ENCODE measurements around the gene ITGA8.

ITGA8 gene

DNA sequence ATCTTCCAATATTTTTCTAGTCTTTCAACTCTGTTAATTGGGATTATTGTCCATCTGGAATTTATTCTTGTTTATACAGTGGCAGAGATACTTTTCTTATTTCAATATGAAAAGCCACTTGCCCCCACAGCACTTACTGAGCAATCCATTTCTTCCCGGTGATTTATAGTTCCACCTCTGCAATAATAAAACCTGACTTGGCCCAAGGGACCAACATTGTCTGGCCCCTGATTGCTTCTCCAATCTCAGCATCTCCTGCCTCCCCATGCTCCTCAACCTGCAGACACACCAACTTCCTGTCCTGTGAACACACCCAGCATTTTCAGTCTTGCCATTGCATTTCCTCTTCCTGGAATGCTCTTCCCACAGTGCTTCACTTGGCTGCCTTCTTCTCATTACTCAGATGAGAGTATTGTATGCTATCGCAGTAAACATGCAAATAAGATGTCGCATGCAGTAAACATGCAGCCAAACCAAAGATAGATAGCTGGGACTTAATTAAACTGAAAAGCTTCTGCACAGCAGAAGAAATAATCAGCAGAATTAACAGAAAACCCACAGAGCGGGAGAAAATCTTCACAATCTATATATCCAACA, 19.5 kb downstream of the ITGA8 start:
- no peak for DNase-seq

DNA sequence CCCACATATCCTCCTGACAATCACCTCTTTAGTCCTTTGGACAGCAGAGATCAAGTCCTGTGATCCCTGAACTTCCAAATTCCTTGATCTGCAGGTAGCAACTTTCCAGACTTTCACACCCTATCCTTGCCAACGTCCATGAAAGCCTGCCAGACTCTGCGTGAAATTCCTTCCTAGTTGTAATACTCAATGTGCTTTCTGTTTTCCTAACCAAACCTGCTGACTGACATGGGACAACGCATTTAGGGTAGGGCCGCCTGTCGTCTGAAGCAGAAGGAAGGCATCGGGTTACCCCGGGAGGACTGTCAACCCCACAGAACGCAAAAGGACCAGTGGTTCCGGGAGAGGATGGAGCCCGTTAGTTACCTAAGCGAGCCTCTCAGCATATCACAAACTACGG, 23.9 kb downstream of the ITGA8 start:
- no peaks in the 10 kb centered on the region for H3K9me3 ChIP-seq (ENCODE audit: control insufficient read depth, low read length)
- no peak overlapping the region for H3K27ac ChIP-seq (ENCODE audit: insufficient read depth, low read length, poor library complexity, severe bottlenecking)
- H3K27me3 ChIP-seq (replicated peaks; ENCODE audit: control insufficient read depth, insufficient read depth, low read length, poor library complexity, severe bottlenecking) = no peaks in the 10 kb centered on the region
- no peaks in the 10 kb centered on the region for H3K36me3 ChIP-seq (ENCODE audit: control insufficient read depth, insufficient read depth, low read length)
- no peak overlapping the region for H3K4me3 ChIP-seq (ENCODE audit: insufficient read depth, low read depth, low read length, poor library complexity, severe bottlenecking)
- DNase-seq = no peak
- H3K4me1 ChIP-seq (ENCODE audit: control insufficient read depth, insufficient read depth, low read length, poor library complexity, severe bottlenecking) = no peaks in the 10 kb centered on the region

More for the DNA sequence above, 19.5 kb downstream of the ITGA8 start:
- no peaks in the 10 kb centered on the region for H3K4me1 ChIP-seq (ENCODE audit: control insufficient read depth, insufficient read depth, low read length, poor library complexity, severe bottlenecking)
- no peak overlapping the region for H3K27ac ChIP-seq (ENCODE audit: insufficient read depth, low read length, poor library complexity, severe bottlenecking)
- no peaks in the 10 kb centered on the region for H3K9me3 ChIP-seq (ENCODE audit: control insufficient read depth, low read length)
- no peak overlapping the region for H3K4me3 ChIP-seq (ENCODE audit: insufficient read depth, low read depth, low read length, poor library complexity, severe bottlenecking)
- H3K36me3 ChIP-seq (ENCODE audit: control insufficient read depth, insufficient read depth, low read length) = no peaks in the 10 kb centered on the region
- no peaks in the 10 kb centered on the region for H3K27me3 ChIP-seq (replicated peaks; ENCODE audit: control insufficient read depth, insufficient read depth, low read length, poor library complexity, severe bottlenecking)

GRCh38 chr10:15690031-15690430, 29.7 kb downstream of the ITGA8 start:
- no peak overlapping the region for H3K27ac ChIP-seq (ENCODE audit: insufficient read depth, low read length, poor library complexity, severe bottlenecking)
- no peak overlapping the region for H3K4me3 ChIP-seq (ENCODE audit: insufficient read depth, low read depth, low read length, poor library complexity, severe bottlenecking)
- H3K36me3 ChIP-seq (ENCODE audit: control insufficient read depth, insufficient read depth, low read length) = no peaks in the 10 kb centered on the region
- H3K4me1 ChIP-seq (ENCODE audit: control insufficient read depth, insufficient read depth, low read length, poor library complexity, severe bottlenecking) = no peaks in the 10 kb centered on the region
- DNase-seq = no peak
- no peaks in the 10 kb centered on the region for H3K27me3 ChIP-seq (replicated peaks; ENCODE audit: control insufficient read depth, insufficient read depth, low read length, poor library complexity, severe bottlenecking)
- no peaks in the 10 kb centered on the region for H3K9me3 ChIP-seq (ENCODE audit: control insufficient read depth, low read length)

GRCh38 chr10:15684768-15685167, 35.0 kb downstream of the ITGA8 start:
- Histone ChIP-seq H3K27ac (ENCODE audit: insufficient read depth, low read length, poor library complexity, severe bottlenecking) (no peak overlapping the region), H3K27me3 (replicated peaks; ENCODE audit: control insufficient read depth, insufficient read depth, low read length, poor library complexity, severe bottlenecking) (no peaks in the 10 kb centered on the region), H3K36me3 (ENCODE audit: control insufficient read depth, insufficient read depth, low read length) (no peaks in the 10 kb centered on the region), H3K4me3 (ENCODE audit: insufficient read depth, low read depth, low read length, poor library complexity, severe bottlenecking) (no peak overlapping the region), H3K9me3 (ENCODE audit: control insufficient read depth, low read length) (no peaks in the 10 kb centered on the region), H3K4me1 (ENCODE audit: control insufficient read depth, insufficient read depth, low read length, poor library complexity, severe bottlenecking) (no peaks in the 10 kb centered on the region)
- DNase-seq = no peak

DNA sequence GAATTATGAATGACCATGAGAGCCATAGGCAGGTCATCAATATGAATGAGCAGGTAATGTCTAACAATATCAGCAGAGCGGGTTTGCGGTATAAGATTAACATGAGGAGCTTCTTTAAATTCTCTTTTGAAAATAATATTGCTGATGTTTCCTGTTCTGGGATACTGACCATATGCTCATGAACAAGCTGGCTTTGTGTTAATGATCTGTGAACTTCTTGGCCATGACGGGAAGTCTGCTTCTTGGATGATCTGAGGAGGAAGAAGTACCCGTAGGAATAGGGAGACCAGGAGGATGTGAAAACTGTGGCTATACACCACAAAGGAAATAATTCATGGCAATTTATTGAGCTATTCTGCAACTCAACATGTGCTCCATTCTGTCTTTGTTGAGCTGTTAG, 38.6 kb downstream of the ITGA8 start:
- no peaks in the 10 kb centered on the region for H3K9me3 ChIP-seq (ENCODE audit: control insufficient read depth, low read length)
- H3K4me3 ChIP-seq (ENCODE audit: insufficient read depth, low read depth, low read length, poor library complexity, severe bottlenecking) = no peak overlapping the region

DNA sequence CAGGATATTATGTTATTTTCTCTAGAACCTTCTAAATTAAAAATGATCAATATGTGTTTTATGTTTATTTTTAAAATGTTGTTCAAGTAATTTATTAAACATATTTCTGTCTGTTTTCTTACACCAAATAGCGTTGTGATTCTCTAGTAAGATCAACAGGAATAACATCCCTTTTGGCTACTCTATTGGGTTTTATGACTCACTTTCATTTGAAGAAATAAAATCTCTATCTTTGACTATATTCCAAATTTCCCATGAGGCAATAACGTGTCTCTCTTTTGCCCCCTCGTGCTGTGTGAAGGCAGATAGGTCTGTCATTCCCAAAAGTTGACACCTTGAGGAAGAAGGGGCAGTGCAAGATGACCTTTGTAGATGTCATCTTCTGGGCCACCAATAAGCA, 40.9 kb downstream of the ITGA8 start:
- Histone ChIP-seq H3K9me3 (ENCODE audit: control insufficient read depth, low read length) (no peaks in the 10 kb centered on the region), H3K4me3 (ENCODE audit: insufficient read depth, low read depth, low read length, poor library complexity, severe bottlenecking) (no peak overlapping the region), H3K36me3 (ENCODE audit: control insufficient read depth, insufficient read depth, low read length) (no peaks in the 10 kb centered on the region), H3K4me1 (ENCODE audit: control insufficient read depth, insufficient read depth, low read length, poor library complexity, severe bottlenecking) (no peaks in the 10 kb centered on the region), H3K27me3 (replicated peaks; ENCODE audit: control insufficient read depth, insufficient read depth, low read length, poor library complexity, severe bottlenecking) (no peaks in the 10 kb centered on the region), H3K27ac (ENCODE audit: insufficient read depth, low read length, poor library complexity, severe bottlenecking) (no peak overlapping the region)
- DNase-seq = no peak

More for the DNA sequence above, 38.6 kb downstream of the ITGA8 start:
- H3K27me3 ChIP-seq (replicated peaks; ENCODE audit: control insufficient read depth, insufficient read depth, low read length, poor library complexity, severe bottlenecking) = no peaks in the 10 kb centered on the region
- no peaks in the 10 kb centered on the region for H3K4me1 ChIP-seq (ENCODE audit: control insufficient read depth, insufficient read depth, low read length, poor library complexity, severe bottlenecking)
- H3K27ac ChIP-seq (ENCODE audit: insufficient read depth, low read length, poor library complexity, severe bottlenecking) = no peak overlapping the region
- no peak for DNase-seq
- H3K36me3 ChIP-seq (ENCODE audit: control insufficient read depth, insufficient read depth, low read length) = no peaks in the 10 kb centered on the region

DNA sequence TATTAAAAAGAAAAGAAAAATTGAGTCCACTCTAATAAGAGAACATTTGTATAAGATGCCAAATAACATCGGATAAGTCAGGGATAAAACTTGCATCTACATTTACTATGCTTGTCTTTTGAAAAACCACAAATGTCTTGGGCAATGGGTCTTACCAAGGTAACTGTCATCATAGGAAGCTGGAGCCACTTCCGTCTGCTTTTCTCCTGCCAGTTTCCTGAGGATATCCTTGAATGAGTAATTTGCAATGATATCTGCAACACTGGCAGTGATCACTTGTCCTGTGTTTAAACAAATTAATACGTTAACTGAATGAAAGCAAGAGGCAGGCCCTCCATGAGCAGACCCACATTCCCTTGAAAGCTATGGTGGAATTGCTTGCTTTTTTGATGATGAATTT, 47.3 kb downstream of the ITGA8 start:
- Histone ChIP-seq H3K36me3 (ENCODE audit: control insufficient read depth, insufficient read depth, low read length) (no peaks in the 10 kb centered on the region), H3K4me3 (ENCODE audit: insufficient read depth, low read depth, low read length, poor library complexity, severe bottlenecking) (no peak overlapping the region), H3K27me3 (replicated peaks; ENCODE audit: control insufficient read depth, insufficient read depth, low read length, poor library complexity, severe bottlenecking) (no peaks in the 10 kb centered on the region), H3K27ac (ENCODE audit: insufficient read depth, low read length, poor library complexity, severe bottlenecking) (no peak overlapping the region), H3K4me1 (ENCODE audit: control insufficient read depth, insufficient read depth, low read length, poor library complexity, severe bottlenecking) (no peaks in the 10 kb centered on the region), H3K9me3 (ENCODE audit: control insufficient read depth, low read length) (no peaks in the 10 kb centered on the region)
- DNase-seq = no peak

- Histone ChIP-seq H3K36me3 (ENCODE audit: control insufficient read depth, insufficient read depth, low read length) (no peaks in the 10 kb centered on the region), H3K27ac (ENCODE audit: insufficient read depth, low read length, poor library complexity, severe bottlenecking) (no peak overlapping the region), H3K4me1 (ENCODE audit: control insufficient read depth, insufficient read depth, low read length, poor library complexity, severe bottlenecking) (no peaks in the 10 kb centered on the region), H3K9me3 (ENCODE audit: control insufficient read depth, low read length) (no peaks in the 10 kb centered on the region), H3K4me3 (ENCODE audit: insufficient read depth, low read depth, low read length, poor library complexity, severe bottlenecking) (no peak overlapping the region), H3K27me3 (replicated peaks; ENCODE audit: control insufficient read depth, insufficient read depth, low read length, poor library complexity, severe bottlenecking) (no peaks in the 10 kb centered on the region)
- DNase-seq = no peak
Measured at GRCh38 chr10:15670880-15671279, 48.8 kb downstream of the ITGA8 start.

- no peaks in the 10 kb centered on the region for H3K4me1 ChIP-seq (ENCODE audit: control insufficient read depth, insufficient read depth, low read length, poor library complexity, severe bottlenecking)
- no peak overlapping the region for H3K4me3 ChIP-seq (ENCODE audit: insufficient read depth, low read depth, low read length, poor library complexity, severe bottlenecking)
- H3K27me3 ChIP-seq (replicated peaks; ENCODE audit: control insufficient read depth, insufficient read depth, low read length, poor library complexity, severe bottlenecking) = no peaks in the 10 kb centered on the region
- H3K27ac ChIP-seq (ENCODE audit: insufficient read depth, low read length, poor library complexity, severe bottlenecking) = no peak overlapping the region
- no peaks in the 10 kb centered on the region for H3K36me3 ChIP-seq (ENCODE audit: control insufficient read depth, insufficient read depth, low read length)
- no peak for DNase-seq
- H3K9me3 ChIP-seq (ENCODE audit: control insufficient read depth, low read length) = no peaks in the 10 kb centered on the region
Measured at GRCh38 chr10:15661574-15661973, 58.1 kb downstream of the ITGA8 start.

DNA sequence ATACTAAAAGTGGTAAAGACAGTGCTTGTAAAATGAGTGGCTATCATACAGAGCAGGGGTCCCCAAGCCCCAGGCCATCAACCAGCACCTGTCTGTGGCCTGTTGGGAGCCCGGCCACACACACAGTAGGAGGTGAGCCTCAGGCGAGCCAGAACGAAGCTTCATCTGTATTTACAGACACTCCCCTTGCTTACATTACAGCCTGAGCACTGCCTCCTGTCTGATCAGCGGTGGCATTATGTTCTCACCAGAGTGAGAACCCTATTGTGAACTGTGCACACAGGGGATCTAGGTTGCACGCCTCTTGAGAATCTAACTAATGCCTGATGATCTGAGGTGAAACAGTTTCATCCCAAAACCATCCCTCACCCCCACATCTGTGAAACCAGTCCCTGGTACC, 58.7 kb downstream of the ITGA8 start:
- Histone ChIP-seq H3K36me3 (ENCODE audit: control insufficient read depth, insufficient read depth, low read length) (no peaks in the 10 kb centered on the region), H3K9me3 (ENCODE audit: control insufficient read depth, low read length) (no peaks in the 10 kb centered on the region), H3K4me3 (ENCODE audit: insufficient read depth, low read depth, low read length, poor library complexity, severe bottlenecking) (no peak overlapping the region), H3K4me1 (ENCODE audit: control insufficient read depth, insufficient read depth, low read length, poor library complexity, severe bottlenecking) (no peaks in the 10 kb centered on the region), H3K27ac (ENCODE audit: insufficient read depth, low read length, poor library complexity, severe bottlenecking) (no peak overlapping the region), H3K27me3 (replicated peaks; ENCODE audit: control insufficient read depth, insufficient read depth, low read length, poor library complexity, severe bottlenecking) (no peaks in the 10 kb centered on the region)
- DNase-seq = no peak
